GM19099 (cell line): ENCODE measurements around the gene PRKCB.

Experiments used
- POLR2A ChIP-seq: IDR thresholded peaks from 3 replicates; pipeline ENCODE4 v1.6.1; 2011; ENCODE audit warnings: low read depth; ENCODE audit not compliant: insufficient read length; ENCODE audit errors: extremely low read depth

The PRKCB gene

DNA sequence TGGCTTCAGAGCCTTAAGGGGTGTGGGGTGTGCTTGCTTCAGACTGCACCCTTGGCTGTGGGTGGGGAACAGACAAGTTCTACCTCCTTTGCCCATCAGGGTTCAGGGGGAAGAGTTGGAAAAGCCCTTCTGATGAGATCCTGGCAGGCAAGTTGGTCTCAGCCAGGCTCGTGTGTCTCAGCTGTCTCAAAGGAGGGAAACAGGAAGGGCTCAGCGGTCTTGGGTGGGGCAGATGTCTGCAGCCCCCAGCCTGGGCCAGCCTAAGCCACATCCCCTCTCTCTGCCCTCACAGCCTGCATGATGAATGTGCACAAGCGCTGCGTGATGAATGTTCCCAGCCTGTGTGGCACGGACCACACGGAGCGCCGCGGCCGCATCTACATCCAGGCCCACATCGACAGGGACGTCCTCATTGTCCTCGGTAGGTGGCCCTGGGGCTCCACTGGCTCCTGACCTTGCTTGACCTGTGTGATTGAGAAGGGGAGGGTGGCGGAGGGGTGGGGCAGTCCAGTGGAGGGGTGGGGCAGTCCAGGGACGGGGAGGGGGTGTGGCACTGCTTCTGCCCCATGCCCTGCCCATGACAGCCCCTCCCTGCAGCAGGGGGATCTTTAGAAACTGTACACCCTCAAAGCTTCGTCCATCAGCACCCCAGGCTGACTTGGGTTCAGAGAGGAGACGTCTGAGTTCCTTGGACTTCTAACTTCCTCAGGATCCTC, 199.5 kb downstream of the PRKCB start:
- TF ChIP-seq POLR2A: no peak

DNA sequence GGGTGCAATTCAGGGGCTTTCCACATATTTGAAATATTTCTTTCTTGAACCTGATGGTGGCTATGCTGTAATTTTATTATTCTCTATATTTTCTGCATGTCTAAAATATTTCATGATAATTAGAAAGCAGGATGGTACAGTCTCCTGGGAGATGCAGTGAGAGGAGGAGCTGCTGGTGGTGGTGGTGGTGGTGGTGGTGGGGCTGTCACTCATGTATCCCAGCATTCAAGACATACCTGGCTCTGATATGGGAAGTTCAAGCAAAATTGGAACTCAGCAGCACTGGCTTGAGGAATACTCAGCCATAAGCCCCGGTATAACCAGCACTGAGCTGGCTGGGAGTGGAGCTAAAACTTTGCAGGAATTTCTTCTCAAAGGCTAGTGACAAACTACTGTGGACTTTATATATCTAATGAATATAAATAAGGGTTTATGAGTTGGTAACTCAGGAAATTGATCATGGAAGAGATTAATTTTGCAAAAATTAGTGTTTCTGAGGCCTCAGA, 200.3 kb downstream of the PRKCB start:
- no peak for TF ChIP-seq POLR2A

DNA sequence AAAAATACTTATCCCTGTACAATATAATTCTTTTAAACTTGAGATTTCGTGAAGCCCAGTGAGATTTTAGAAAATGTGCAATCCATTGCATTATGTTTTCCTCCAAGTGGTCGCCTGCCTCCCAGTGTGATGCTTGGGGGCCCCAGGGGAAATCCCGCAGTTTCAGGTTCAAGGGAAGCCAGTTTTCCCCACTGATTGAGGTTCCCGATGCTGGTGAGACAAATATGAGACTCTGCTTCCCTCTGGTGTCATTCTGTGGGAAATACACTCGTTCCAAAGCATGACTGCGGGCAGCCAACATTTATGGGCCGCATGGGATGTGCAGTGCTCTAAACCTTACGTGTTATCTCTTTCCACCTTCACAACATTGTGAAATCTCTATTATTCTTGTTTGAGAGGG, 200.8 kb downstream of the PRKCB start:
- TF ChIP-seq POLR2A: no peak

DNA sequence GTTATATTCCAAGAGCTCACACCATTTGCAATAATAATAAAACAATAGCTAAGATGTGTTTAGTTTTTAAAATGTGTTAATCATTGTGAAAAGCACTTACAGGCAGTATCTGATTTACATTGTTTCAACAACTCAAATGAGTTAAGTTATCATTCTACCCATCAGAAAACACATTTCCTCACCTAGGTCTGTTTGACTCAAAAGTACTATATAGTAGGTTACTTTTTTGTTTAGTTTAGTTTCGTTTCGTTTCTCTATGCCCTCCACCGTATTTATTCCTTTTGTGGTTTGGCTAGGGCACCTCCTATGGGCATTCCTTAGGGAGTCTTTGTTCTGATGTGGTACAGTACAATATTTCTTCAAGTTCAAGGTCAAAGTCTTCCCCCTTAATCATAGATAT, 201.6 kb downstream of the PRKCB start:
- no peak for TF ChIP-seq POLR2A

DNA sequence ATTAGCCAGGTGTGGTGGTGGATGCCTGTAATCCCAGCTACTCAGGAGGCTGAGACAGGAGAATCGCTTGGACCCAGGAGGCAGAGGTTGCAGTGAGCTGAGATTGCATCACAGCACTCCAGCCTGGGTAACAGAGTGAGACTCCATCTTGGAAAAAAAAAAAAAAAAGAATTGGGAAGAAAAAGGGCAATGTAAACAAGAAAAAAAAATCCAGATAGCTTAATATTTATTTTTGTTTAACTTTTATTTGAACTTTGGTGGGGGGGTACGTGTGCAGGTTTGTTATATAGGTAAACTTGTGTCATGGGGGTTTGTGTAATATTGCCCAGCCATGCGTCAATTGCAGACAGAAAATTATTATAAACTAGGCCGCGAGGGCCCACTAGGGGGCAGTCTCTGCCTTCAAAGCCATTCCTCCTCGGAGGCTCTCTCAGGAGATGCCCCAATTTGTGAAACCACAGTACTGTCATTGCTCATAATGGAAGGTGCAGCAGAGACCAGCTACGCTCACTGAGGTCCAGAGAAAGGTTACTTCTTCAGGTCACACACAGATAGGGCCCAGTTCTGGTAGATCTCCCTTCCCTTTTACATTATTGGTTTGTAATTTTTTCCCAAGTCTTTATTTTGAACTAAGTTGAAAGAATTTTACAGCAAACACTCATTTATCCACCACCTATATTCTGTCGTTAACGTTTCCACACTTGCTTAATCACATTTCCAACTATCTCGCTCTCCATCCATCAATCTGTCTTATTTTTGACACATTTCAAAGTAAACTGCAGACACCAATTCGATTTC, 206.2 kb downstream of the PRKCB start:
- no peak for TF ChIP-seq POLR2A

DNA sequence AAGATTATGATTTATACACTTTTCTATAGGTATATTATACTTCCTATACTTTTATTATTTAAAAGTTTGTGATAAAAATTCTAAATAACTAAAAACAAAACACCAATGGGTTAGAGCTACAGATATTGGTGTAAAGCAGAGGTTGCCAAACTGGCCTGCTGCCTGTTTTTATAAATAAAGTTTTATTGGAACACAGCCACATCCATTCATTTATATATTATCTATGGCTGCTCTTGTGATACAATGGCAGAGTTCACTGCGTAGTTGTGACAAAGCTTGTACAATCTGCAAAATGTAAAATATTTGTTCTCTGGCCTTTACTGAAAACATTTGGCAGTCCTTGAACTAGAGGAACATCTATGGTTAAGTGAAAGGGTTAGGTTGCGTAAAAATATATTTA, 208.7 kb downstream of the PRKCB start:
- no peak for TF ChIP-seq POLR2A

DNA sequence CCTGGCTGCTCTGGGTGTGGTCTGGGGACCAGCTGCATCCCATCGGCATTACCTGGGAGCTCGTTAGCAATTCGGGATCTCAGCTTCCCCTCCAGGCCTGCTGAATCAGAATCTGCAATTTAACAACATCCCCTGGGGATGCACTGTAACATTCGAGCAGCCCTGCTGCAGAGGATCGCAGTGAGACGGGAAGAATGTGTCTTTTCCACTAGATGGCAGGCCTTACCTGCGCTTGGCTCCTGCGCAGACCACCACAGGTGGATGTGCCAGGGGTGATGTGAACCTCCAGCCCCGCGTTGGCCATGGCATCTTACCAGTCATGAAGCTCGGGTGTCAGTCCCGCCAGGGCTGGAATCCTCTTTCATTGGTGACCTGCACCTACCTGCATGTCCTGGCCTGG, 209.9 kb downstream of the PRKCB start:
- no peak for TF ChIP-seq POLR2A

GRCh38 chr16:24046442-24046841, 210.7 kb downstream of the PRKCB start:
- no peak for TF ChIP-seq POLR2A

GRCh38 chr16:24049113-24049512, 213.3 kb downstream of the PRKCB start:
- no peak for TF ChIP-seq POLR2A

GRCh38 chr16:24051125-24051524, 215.3 kb downstream of the PRKCB start:
- no peak for TF ChIP-seq POLR2A

GRCh38 chr16:24052329-24053098, 216.7 kb downstream of the PRKCB start:
- no peak for TF ChIP-seq POLR2A

- no peak for TF ChIP-seq POLR2A
These were observed 217.5 kb downstream of the PRKCB start for GRCh38 chr16:24053099-24053946.

- TF ChIP-seq POLR2A: no peak
These were observed 219.1 kb downstream of the PRKCB start for GRCh38 chr16:24054741-24055491.

DNA sequence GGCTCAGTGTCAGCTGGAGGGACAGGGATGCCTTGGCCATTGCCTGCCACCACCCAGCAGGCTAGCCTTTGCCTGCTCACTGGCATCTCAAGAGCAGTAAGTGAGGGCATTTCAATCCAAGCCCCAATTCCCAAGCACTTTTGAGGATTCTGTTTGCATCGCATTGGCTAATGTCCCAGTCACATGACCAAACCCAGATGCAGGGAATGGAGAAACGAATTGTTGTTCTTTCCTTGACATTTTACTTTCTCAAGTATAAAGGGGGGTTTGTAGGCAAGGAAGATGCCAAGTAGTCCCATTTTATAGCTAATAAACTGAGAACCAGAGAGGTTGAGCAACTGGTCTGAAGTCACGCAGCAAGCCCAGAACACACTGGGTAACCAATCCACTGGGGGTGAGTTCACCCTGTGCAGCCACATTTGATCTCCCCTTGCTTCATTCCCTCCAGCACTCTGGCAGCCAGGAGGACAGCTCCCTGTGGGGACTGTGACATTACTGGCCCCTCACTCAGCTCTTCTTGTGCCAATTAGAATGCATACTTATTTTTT, 226.6 kb downstream of the PRKCB start:
- TF ChIP-seq POLR2A: no peak

- TF ChIP-seq POLR2A: no peak
These were observed 233.3 kb downstream of the PRKCB start for GRCh38 chr16:24069036-24069590.
